CD4-positive, alpha-beta T cell treated with Interleukin-17A for 1 hour (primary cell): ENCODE measurements around the gene LSM7.

Experiments used
- DNase-seq: peaks from one replicate; pipeline ENCODE4 v3.0.0-alpha.2; 2020

The LSM7 gene

DNA sequence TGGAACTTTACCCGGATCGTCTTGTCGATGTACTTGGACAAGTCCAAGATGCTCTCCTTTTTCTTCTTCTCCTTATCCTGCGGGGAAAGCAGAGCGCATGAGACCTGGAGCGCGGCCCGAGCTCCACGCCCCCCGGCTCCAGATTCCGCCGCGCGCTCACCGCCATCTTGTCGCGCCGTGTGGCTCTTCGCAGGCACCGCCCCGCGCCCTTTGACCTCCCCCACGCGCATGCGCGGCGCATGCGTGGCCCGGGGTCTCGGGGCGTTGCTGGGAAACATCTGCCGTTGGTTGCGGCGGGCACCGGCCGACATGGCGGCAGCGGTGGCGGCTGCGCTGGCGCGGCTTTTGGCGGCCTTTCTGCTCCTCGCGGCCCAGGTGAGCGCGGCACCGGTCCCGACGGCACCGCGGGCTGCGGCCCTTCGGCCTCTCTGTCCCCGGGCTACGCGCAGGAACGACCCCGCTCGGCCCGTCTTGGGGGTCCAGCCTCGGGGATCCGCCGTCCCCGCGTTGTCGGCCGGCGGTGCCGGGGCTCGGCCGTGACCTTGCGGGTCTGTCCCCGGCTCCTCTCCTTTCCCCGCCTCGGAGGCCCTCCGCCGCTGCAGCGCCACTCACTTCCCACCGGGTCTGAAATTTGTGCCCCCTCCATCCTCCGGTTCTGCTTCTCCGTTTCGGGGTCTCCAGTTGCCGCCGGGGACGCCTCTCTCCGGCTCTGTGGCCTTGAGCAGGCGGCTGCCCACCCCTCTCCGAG is at the start of gene LSM7, which contains the start of gene SPPL2B:
Gene LSM7, minus strand, starts transcription at position 186 of the 748 bp plus-strand sequence. Its CDS starts 20 bp downstream, at position 166.
Gene SPPL2B, plus strand, starts transcription at position 284 of the 748 bp plus-strand sequence. Its CDS starts 26 bp downstream, at position 310.
- peak; percentile 94 for DNase-seq

GRCh38 chr19:2376784-2377519 is 48.6 kb upstream of the LSM7 start:
- no peak for DNase-seq

- DNase-seq = no peak
Observed at GRCh38 chr19:2375353-2376121, 47.2 kb upstream of the LSM7 start.

DNA sequence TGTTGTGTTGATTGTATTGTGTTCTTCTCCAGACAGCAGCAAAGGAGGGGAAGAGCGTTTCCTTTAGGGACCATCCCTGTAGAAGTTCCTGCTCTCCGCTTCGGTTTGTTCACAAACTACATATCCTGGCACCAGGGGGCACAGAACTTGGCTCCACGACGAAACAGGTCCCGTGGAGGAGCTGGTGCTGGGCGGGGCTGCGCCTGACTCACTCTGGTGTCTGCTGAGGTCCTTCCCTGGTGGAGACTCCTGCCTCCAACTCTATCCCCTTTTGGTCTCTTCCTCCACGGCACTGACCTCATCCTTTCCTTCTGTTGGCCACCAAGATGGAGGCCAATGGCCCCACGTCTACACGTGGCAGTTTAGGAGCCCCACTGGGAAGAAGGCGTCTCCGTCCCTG is 46.4 kb upstream of the LSM7 start:
- DNase-seq = no peak

GRCh38 chr19:2372076-2372612 is 43.8 kb upstream of the LSM7 start:
- no peak for DNase-seq

GRCh38 chr19:2371656-2372055 is 43.3 kb upstream of the LSM7 start:
- no peak for DNase-seq

DNA sequence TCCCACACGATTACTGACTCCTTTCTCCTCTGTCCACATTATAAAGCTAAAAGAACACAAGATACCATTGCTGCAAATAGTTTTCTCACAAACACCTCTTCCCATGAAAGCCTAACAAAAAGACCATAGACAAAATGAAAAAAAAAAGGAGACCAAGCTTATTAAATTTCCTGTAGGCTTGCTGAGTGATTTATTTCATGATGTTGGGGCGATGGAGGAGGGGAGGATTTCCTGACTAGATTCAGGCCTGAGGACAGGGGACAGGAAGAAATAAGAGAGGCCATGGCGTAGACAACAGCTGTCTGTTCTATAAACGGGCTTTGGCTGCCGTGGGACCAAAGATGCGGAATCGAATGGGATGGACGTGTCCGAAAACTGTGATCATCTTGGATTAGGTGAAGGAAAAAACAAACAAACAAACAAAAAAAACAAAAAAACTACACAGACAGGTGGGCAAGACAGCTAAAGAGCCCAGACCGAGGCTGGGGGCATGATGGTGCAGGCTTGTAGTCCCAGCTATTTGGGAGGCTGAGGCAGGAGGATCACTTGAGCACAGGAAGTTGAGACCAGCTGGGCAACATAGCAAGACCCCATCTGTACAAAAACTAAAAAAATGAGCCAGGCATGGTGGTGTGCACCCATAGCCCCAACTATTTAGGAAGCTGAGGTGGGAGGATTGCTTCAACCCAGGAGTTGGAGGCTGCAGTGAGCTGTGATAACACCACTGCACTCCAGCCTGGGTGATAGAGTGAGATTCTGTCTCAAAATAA is 37.0 kb upstream of the LSM7 start:
- no peak for DNase-seq

- no peak for DNase-seq
Observed at GRCh38 chr19:2363419-2363818, 35.0 kb upstream of the LSM7 start.

- DNase-seq = no peak
Observed at GRCh38 chr19:2362970-2363300, 34.5 kb upstream of the LSM7 start.

- no peak for DNase-seq
Observed at GRCh38 chr19:2362046-2362969, 33.9 kb upstream of the LSM7 start.

DNA sequence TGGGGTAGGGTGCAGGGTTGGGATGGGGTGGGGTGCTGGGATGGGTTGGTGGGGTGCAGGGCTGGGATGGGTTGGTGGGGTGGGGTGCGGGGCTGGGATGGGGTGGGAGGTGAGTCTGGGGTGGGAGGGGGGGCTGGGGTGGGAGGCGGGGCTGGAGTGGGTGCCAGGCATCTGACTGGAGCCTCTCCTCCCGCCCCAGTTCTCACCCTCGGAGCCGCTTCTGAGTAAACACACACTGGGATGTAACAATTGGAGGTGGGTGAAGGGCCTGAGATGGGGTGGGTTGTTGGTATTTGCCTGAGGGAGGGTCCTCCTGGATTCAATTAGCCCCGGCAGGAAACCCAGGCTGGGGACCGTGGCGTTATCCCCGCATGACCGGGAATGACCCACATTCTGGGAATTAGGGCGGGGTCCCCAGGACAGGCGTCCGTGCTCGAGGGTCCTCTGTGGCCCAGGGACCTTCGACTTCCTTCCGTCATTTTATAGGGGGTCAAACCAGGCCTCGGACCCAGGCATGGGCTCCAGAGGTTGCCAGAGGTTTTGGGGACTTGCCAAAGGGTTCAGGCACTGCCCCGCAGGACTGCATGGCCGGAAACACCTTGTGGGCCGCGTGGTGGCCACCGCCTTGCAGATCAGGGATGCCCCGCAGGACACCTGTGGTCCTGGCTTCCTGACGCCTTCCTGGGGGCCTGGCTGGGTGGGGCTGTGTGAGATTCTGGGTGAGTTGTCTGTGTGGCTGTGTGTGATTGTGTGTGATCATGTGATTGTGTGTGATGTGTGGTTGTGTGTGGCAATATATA is 33.1 kb upstream of the LSM7 start:
- no peak for DNase-seq

DNA sequence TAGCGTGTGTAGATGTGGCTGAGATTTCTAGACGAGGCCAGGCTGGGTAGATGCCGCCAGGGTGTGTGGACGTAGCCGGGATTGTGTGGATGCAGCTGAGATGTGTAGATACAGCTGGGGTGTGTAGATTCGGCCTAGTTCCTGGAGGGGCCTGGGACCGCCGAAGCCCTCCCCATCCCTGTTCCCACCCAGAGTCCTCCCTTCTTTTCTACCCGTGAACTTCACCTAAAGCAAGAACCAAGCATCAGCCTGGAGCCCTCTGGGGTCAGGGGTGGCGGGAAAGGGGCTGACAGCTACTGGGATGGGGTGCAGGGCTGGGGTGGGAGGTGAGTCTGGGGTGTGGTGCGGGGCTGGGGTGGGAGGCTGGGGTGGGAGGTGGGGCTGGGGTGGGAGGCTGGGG is 32.4 kb upstream of the LSM7 start:
- no peak for DNase-seq

GRCh38 chr19:2359992-2360685 is 31.8 kb upstream of the LSM7 start, which contains the start of gene TMPRSS9:
Gene TMPRSS9 (plus strand): TSS chr19:2360265. CDS start chr19:2389786, 29,521 bp downstream.
- DNase-seq = no peak

DNA sequence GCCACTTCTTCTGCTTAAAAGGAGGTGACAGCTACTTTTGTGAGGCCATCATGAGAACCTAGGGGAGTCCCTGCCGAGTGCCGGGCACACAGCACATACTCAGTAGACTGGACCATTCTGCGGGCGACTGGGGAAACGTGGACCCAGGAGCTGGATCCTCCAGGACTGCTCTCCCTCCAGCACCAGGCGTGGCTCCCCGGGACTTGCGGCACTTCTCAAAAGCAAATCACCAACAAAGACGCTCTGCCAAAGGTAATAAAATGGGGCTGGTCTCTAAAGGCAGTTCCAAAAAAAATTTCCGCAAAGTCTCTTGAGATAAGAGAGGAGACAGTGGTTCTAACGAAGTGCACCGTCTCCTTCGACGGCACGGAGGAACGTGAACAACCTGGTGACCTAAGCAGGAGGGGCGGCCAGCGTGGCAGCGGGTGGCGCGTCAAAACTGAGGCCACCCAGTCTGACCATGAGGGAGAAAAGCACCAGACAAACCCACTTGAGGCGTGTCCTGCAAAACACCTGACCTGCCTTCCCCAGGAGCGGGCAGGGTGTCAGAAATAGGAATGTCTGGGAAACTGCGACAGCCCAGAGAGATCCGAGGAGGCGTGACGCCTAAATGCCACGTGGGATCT is 30.3 kb upstream of the LSM7 start:
- no peak for DNase-seq

DNA sequence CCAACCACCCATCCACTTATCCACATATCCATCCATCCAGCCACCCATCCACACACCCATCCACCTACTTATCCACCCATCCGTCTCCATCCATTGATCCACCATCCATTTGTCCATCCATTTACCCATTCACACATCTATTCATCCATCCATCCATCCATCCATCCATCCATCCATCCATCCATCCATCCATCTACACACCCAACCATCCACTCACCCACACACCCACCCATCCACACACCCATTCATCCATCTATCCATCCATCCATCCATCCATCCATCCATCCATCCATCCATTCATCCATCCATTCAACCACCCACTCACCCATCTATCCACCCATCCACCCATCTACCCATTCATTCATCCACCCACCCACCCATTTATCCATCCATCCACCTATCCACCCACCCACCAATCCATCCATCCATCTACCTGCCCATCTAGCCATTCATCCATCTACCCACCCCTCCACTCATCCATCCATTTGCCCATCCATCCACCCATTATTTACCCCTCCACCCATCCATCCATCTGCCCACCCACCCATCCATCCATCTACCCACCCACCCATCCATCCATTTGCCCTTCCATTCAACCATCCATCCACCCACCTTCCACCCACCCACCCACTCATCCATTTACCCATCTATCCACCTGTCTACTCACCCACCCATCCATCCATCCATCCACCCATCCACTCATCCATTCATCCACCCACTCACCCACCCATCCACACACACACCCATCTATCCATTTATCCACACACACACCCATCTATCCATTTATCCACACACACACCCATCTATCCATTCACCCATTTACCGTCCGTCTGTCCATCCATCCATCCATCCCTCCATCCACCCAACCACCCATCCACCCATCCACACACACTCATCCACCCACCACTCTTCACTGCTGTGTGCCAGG is 29.2 kb upstream of the LSM7 start:
- DNase-seq = no peak

DNA sequence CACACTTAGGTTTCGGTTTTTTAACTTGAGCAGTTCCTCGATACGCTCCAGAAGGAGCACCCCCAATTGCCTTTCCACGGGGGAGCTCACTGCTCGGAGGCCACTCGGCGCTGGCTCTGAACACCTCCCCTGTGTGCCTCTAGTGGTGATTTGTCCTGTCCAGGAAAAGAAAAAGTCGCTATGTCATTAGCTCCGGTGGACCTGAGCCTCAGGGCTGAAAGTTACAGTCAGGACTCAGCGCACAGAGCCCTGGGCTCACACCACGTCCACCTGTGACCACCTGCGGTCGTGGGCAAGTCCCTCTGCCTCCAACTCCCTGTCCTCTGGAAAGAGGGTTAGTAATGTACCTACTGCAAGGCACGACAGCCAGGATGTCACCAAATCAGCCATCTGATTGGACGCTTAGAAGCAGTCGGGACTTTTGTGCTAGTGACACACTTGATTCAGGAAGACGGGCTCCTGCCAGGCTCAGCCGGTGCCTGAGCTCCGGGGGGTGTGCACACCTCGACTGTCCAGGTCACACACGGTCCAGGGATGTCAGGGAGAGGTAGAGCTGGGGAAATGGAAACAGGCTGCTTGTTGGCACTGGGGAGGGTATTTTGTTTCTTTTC is 27.8 kb upstream of the LSM7 start:
- DNase-seq = no peak

DNA sequence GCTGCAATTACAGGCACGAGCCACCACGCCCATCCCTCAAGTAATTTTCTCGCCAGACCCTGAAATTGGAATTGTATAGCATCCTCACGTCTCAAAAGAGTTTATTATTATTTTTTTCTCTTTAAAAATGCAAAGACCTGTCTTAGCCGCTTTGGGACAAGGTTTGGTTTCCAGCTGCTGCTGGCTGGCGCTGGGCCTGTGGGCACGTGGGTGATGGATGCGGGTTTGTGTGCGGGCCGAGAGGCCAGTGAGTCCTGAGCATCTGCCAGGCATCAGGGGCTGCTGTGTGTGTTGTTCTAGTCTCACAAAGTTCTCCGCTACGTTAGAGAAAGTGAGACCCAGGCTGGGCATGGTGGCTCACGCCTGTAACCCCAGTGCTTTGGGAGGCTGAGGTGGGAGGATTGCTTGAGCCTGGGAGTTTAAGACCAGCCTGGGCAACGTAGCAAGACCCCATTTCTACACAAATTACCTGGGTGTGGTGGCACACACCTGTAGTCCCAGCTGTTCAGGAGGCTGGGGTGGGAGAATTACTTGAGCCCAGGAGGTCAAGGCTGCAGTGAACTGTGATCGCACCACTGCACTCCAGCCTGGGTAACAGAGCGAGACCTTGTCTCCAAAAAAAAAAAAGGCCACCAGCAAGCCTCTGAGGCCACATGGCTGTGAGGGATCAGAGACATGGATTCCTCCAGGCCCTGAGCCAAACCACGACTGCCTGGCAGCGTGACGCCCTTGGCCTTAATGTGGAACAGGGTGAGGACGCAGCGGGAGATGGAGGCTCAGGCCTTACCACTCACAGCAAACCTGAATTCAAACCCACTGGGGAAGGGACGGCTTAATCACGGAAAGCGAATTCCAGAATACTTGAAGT is 27.0 kb upstream of the LSM7 start:
- no peak for DNase-seq
